GM12891 (cell line): ENCODE data around the gene TULP4.

Experiments used
- PAX5 ChIP-seq: IDR thresholded peaks from 2 replicates; pipeline ENCODE4 v1.6.1; 2011; ENCODE audit warnings: low read length, moderate library complexity, mild to moderate bottlenecking; ENCODE audit not compliant: insufficient read depth, severe bottlenecking
- POLR2A ChIP-seq: IDR thresholded peaks from 2 replicates; pipeline ENCODE4 v1.6.1; 2011; ENCODE audit warnings: low read depth, low read length, control low read depth
- POLR2AphosphoS5 ChIP-seq: IDR thresholded peaks from 2 replicates; pipeline ENCODE4 v1.6.1; 2011; ENCODE audit warnings: low read depth, low read length, control low read depth
- SPI1 ChIP-seq: IDR thresholded peaks from 2 replicates; pipeline ENCODE4 v1.6.1; 2011; ENCODE audit warnings: low read depth, low read length, control low read depth
- TAF1 ChIP-seq: IDR thresholded peaks from 2 replicates; pipeline ENCODE4 v1.6.1; 2011; ENCODE audit warnings: low read depth, low read length, control low read depth

DNA sequence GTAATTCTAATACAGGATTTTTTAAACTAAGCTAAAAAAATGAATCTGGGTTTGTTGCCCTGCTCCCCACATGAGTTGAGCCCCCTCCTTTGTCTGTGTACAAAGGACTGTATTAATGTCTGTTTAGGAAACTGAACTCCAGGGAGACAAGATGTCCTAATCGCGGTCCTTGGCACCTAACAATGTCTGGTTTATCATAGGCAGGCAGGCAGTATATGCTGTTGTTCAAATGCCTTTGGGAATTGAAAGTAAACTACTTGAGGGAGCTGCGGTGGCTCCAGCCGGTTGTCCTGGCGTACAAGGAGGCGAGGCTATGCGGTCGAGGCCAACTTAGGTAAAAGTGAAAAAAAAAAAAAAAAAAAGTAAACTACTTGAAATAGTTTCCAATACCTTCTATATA, 98.5 kb downstream of the TULP4 start:
- TF ChIP-seq POLR2A (no peak), TAF1 (no peak), POLR2AphosphoS5 (no peak), SPI1 (no peak), PAX5 (no peak)
